DMS114 treated with DMSO at 0.1 percent for 48 hours (cell line): ENCODE measurements around the gene PANK4.

Experiments used
- DNase-seq: peaks from one replicate; lab custom pipeline; 2025; ENCODE audit not compliant: unreplicated experiment; lab: John Stamatoyannopoulos, UW

The PANK4 gene

GRCh38 chr1:2480236-2480985, 46.0 kb downstream of the PANK4 start:
- DNase-seq: no peak

- DNase-seq: no peak
These were observed 46.8 kb downstream of the PANK4 start for GRCh38 chr1:2479618-2480017.

- no peak for DNase-seq
These were observed 47.2 kb downstream of the PANK4 start for GRCh38 chr1:2479186-2479585.

- no peak for DNase-seq
These were observed 48.5 kb downstream of the PANK4 start for GRCh38 chr1:2477791-2478499.

- no peak for DNase-seq
These were observed 49.1 kb downstream of the PANK4 start for GRCh38 chr1:2477309-2477708.

GRCh38 chr1:2476061-2476999, 50.1 kb downstream of the PANK4 start, which contains the start of gene PLCH2:
Gene PLCH2, plus strand, starts transcription at chr1:2476289. Its CDS starts 300 bp downstream, at chr1:2476589.
- no peak for DNase-seq

- DNase-seq: no peak
These were observed 50.8 kb downstream of the PANK4 start for GRCh38 chr1:2475571-2475970.

GRCh38 chr1:2474933-2475371, 51.4 kb downstream of the PANK4 start:
- DNase-seq: no peak

- DNase-seq: no peak
These were observed 52.1 kb downstream of the PANK4 start for GRCh38 chr1:2474104-2474844.

- no peak for DNase-seq
These were observed 53.2 kb downstream of the PANK4 start for GRCh38 chr1:2473198-2473597.

GRCh38 chr1:2472561-2473177, 53.7 kb downstream of the PANK4 start:
- no peak for DNase-seq

GRCh38 chr1:2472109-2472508, 54.3 kb downstream of the PANK4 start:
- DNase-seq: no peak

- DNase-seq: no peak
These were observed 54.8 kb downstream of the PANK4 start for GRCh38 chr1:2471587-2472001.

GRCh38 chr1:2471159-2471471, 55.3 kb downstream of the PANK4 start:
- DNase-seq: no peak

GRCh38 chr1:2470290-2471158, 55.9 kb downstream of the PANK4 start:
- DNase-seq: no peak

GRCh38 chr1:2469103-2469940, 57.1 kb downstream of the PANK4 start:
- DNase-seq: no peak

GRCh38 chr1:2468540-2468939, 57.9 kb downstream of the PANK4 start:
- DNase-seq: no peak

- DNase-seq: no peak
These were observed 58.3 kb downstream of the PANK4 start for GRCh38 chr1:2468041-2468472.
